ENCODE measurements around the gene TRPV6.

Gene TRPV6

GRCh38 chr7:142881586-142882337 lies 3.8 kb downstream of the TRPV6 start:
- no peak for DNase-seq

- peak; percentile 65 for DNase-seq
Observed at GRCh38 chr7:142880876-142881505, 4.6 kb downstream of the TRPV6 start.

GRCh38 chr7:142879060-142879459 lies 6.5 kb downstream of the TRPV6 start:
- no peak for DNase-seq

- DNase-seq = no peak
Observed at GRCh38 chr7:142878315-142878714, 7.2 kb downstream of the TRPV6 start.

GRCh38 chr7:142876991-142877910 lies 8.3 kb downstream of the TRPV6 start:
- DNase-seq = no peak

GRCh38 chr7:142876236-142876960 lies 9.1 kb downstream of the TRPV6 start:
- DNase-seq = no peak

- no peak for DNase-seq
Observed at GRCh38 chr7:142875456-142875855, 10.1 kb downstream of the TRPV6 start.

GRCh38 chr7:142874837-142875236 lies 10.7 kb downstream of the TRPV6 start:
- no peak for DNase-seq

- no peak for DNase-seq
Observed at GRCh38 chr7:142874409-142874808, 11.1 kb downstream of the TRPV6 start.

GRCh38 chr7:142873871-142874270 lies 11.7 kb downstream of the TRPV6 start:
- no peak for DNase-seq

- DNase-seq = peak; percentile 30
Observed at GRCh38 chr7:142873281-142873784, 12.2 kb downstream of the TRPV6 start.

- no peak for DNase-seq
Observed at GRCh38 chr7:142872106-142872675, 13.4 kb downstream of the TRPV6 start.

GRCh38 chr7:142871260-142872105 lies 14.1 kb downstream of the TRPV6 start:
- DNase-seq = no peak

GRCh38 chr7:142870566-142871259 lies 14.8 kb downstream of the TRPV6 start:
- no peak for DNase-seq

- no peak for DNase-seq
Observed at GRCh38 chr7:142870147-142870559, 15.4 kb downstream of the TRPV6 start.

- no peak for DNase-seq
Observed at GRCh38 chr7:142869434-142869833, 16.1 kb downstream of the TRPV6 start.

GRCh38 chr7:142868986-142869415 lies 16.5 kb downstream of the TRPV6 start:
- no peak for DNase-seq

- DNase-seq = no peak
Observed at GRCh38 chr7:142868188-142868985, 17.2 kb downstream of the TRPV6 start.

GRCh38 chr7:142867398-142868187 lies 18.0 kb downstream of the TRPV6 start:
- no peak for DNase-seq

Data from CD4-positive, alpha-beta T cell treated with Interleukin-21 for 1 hour (primary cell).